Spleen (tissue), 11 donors: ENCODE data around the gene SLC27A2. TPM values are rescaled to one million over a fixed set of nuclear protein-coding genes. Genes with fewer than 3 reads are reported as not detected.

Experiments used
- DNase-seq: peaks from one replicate; pipeline ENCODE4 v3.0.0-alpha.2; 2020
- H3K27ac ChIP-seq, 8 donors: fragments of 200-600 bp; sonication (generic) in 7 of 8; 1 replicate in 4 of 8; 2 replicates in 4 of 8; pipeline versions ENCODE4 v1.5.0 to v1.8.0; 2016 to 2021; ENCODE audit warnings: inconsistent platforms in 4 of 8, mild to moderate bottlenecking in 4 of 8, moderate library complexity in 1 of 8
- H3K27me3 ChIP-seq, 7 donors: fragments of 200-600 bp; sonication (generic) in 6 of 7; replicated peaks in 1 of 7; 1 replicate in 4 of 7; 2 replicates in 3 of 7; pipeline versions ENCODE4 v1.5.0 to v1.8.0; 2016 to 2021; ENCODE audit warnings: inconsistent platforms in 3 of 7, mild to moderate bottlenecking in 1 of 7
- H3K36me3 ChIP-seq, 6 donors: fragments of 200-600 bp; sonication (generic) in 5 of 6; 1 replicate in 4 of 6; 2 replicates in 2 of 6; pipeline versions ENCODE4 v1.5.0 to v1.8.0; 2016 to 2021; ENCODE audit warnings: inconsistent platforms in 2 of 6
- H3K4me1 ChIP-seq, 6 donors: fragments of 200-600 bp; sonication (generic) in 5 of 6; 1 replicate in 3 of 6; 2 replicates in 3 of 6; pipeline versions ENCODE4 v1.5.0 to v1.8.0; 2016 to 2021; ENCODE audit warnings: inconsistent platforms in 3 of 6
- H3K4me3 ChIP-seq, 8 donors: fragments of 200-600 bp; sonication (generic) in 7 of 8; 1 replicate in 4 of 8; 2 replicates in 4 of 8; pipeline versions ENCODE4 v1.5.0 to v1.8.0; 2016 to 2021; ENCODE audit warnings: inconsistent platforms in 4 of 8, mild to moderate bottlenecking in 4 of 8, moderate library complexity in 2 of 8
- H3K9me3 ChIP-seq, 8 donors: fragments of 200-600 bp; sonication (generic) in 7 of 8; 1 replicate in 4 of 8; 2 replicates in 4 of 8; pipeline versions ENCODE4 v1.5.0 to v1.8.0; 2016 to 2021; ENCODE audit warnings: inconsistent platforms in 4 of 8
- CTCF ChIP-seq, 11 experiments: fragments of 200-600 bp in 7 of 11; fragments of 450-650 bp in 4 of 11; sonication (generic) in 4 of 11; IDR thresholded peaks in 8 of 11; conservative IDR thresholded peaks in 3 of 11; 1 replicate in 7 of 11; 2 replicates in 4 of 11; pipeline versions ENCODE4 v1.4.0 to v1.8.0; 2016 to 2021; ENCODE audit warnings: antibody characterized with exemption in 11 of 11, inconsistent platforms in 4 of 11, mild to moderate bottlenecking in 1 of 11
- POLR2A ChIP-seq, 3 donors: fragments of 450-650 bp; IDR thresholded peaks; one replicate each; pipeline ENCODE4 v1.5.1; 2017; ENCODE audit warnings: antibody characterized with exemption in 3 of 3, mild to moderate bottlenecking in 1 of 3
- POLR2AphosphoS5 ChIP-seq, 3 donors: sonication (generic); formaldehyde crosslinking; IDR thresholded peaks; one replicate each; pipeline ENCODE4 v1.5.1; 2017; ENCODE audit warnings: antibody characterized with exemption in 3 of 3
- WGBS, 5 donors: extraction: QIAGEN DNeasy Blood & Tissue Kit in 3 of 5; methylation state at CpG; one replicate each; pipeline versions ENCODE4 v1.1.5 to v1.1.7; 2013 to 2018; 5-methylcytosine and 5-hydroxymethylcytosine counted together
- intact Hi-C: fragments of 100-400 bp; cut with DNase I; formaldehyde crosslinking; loops from one replicate; pipeline ENCODE4 v1.15.0; 2023; ENCODE audit warnings: low total_unique reads
- polyA plus RNA-seq, 3 donors: library from polyadenylated mRNA; stranded (reverse); fragments of 200-250 nt; gene quantifications; one replicate each; pipeline ENCODE4 v1.2.1, GENCODE V29; 2013
- total RNA-seq, 7 donors: library from RNA; depleted of rRNA in 3 of 7; stranded (reverse); fragments of >200 nt in 3 of 7; fragmentation: NEBNext Ultra II Directional in 4 of 7; extraction: Animal tissue kit (Norgen Biotek cat#: 25700) in 4 of 7; gene quantifications; one replicate each; pipeline versions ENCODE4 v1.1.0 to v1.2.1, GENCODE V29; 2016 to 2021
- donor health status: healthy with polysubstance abuse.
- donor health status: DM: no; HTN: no; CAD: no; lungs with moderate emphysema.
- donor health status: DM: no; HTN: no; CAD: no.
- donor health status: Bipolar disorder and iron deficiency.
- donor health status: healthy.
- donor health status: DM: no; HTN: no; CAD: no.
- donor health status: DM: yes; HTN: yes; CAD: no.

Gene SLC27A2
- total and polyA plus RNA-seq, 10 donors: 0.15 to 1.3 (median 0.39) TPM; not detected in 1

- Histone ChIP-seq H3K27ac (peak overlapping the region in 6 of 8 donors; percentile 4 to 70 (median 24)), H3K36me3 (no peaks in the 10 kb centered on the region), H3K27me3 (no peaks in the 10 kb centered on the region), H3K4me3 (no peak overlapping the region), H3K9me3 (no peaks in the 10 kb centered on the region), H3K4me1 (peaks cover 0 to 48% (median 12%) of the 10 kb centered on the region in 6 donors)
- TF ChIP-seq CTCF (IDR thresholded peaks at IDR 0.05 in 8 of 11, conservative IDR thresholded peaks at IDR 0.05 in 3 of 11) (no peak), POLR2AphosphoS5 (IDR thresholded peaks at IDR 0.05) (no peak), POLR2A (IDR thresholded peaks at IDR 0.05) (no peak)
- WGBS, 5 donors: 57 to 87% (median 73%) methylated on average over 3 of the region's 3 CpGs
- intact Hi-C loops: no loop called here
- DNase-seq: no peak
Observed at GRCh38 chr15:50257924-50258323, 75.9 kb downstream of the SLC27A2 start.

GRCh38 chr15:50259276-50259675 lies 77.3 kb downstream of the SLC27A2 start:
- peaks cover 0 to 53% (median 14%) of the 10 kb centered on the region in 6 donors for H3K4me1 ChIP-seq
- no peaks in the 10 kb centered on the region for H3K27me3 ChIP-seq
- 57 to 79% (median 69%) methylated on average over 5 of the region's 5 CpGs for WGBS, 5 donors
- no peak overlapping the region for H3K4me3 ChIP-seq
- H3K9me3 ChIP-seq: no peaks in the 10 kb centered on the region
- DNase-seq: no peak
- peak overlapping the region in 1 of 8 donors; percentile 70 for H3K27ac ChIP-seq
- TF ChIP-seq POLR2A (IDR thresholded peaks at IDR 0.05): no peak
- no peak for TF ChIP-seq POLR2AphosphoS5 (IDR thresholded peaks at IDR 0.05)
- TF ChIP-seq CTCF (IDR thresholded peaks at IDR 0.05 in 8 of 11, conservative IDR thresholded peaks at IDR 0.05 in 3 of 11): no peak
- H3K36me3 ChIP-seq: no peaks in the 10 kb centered on the region
- intact Hi-C loops: no loop called here

GRCh38 chr15:50260969-50261496 lies 79.0 kb downstream of the SLC27A2 start:
- no peaks in the 10 kb centered on the region for H3K36me3 ChIP-seq
- intact Hi-C loops: no loop called here
- H3K27me3 ChIP-seq: peaks cover 0 to 6% (median 0%) of the 10 kb centered on the region in 7 donors
- TF ChIP-seq POLR2AphosphoS5 (IDR thresholded peaks at IDR 0.05): no peak
- no peak for TF ChIP-seq CTCF (IDR thresholded peaks at IDR 0.05 in 8 of 11, conservative IDR thresholded peaks at IDR 0.05 in 3 of 11)
- TF ChIP-seq POLR2A (IDR thresholded peaks at IDR 0.05): no peak
- H3K4me1 ChIP-seq: peaks cover 0 to 53% (median 14%) of the 10 kb centered on the region in 6 donors
- no peak for DNase-seq
- H3K4me3 ChIP-seq: no peak overlapping the region
- no peaks in the 10 kb centered on the region for H3K9me3 ChIP-seq
- H3K27ac ChIP-seq: no peak overlapping the region
- WGBS, 5 donors: 49 to 75% (median 63%) methylated on average over 2 of the region's 2 CpGs

GRCh38 chr15:50261981-50262380 lies 80.0 kb downstream of the SLC27A2 start:
- Histone ChIP-seq H3K4me3 (no peak overlapping the region), H3K36me3 (no peaks in the 10 kb centered on the region), H3K27ac (peak overlapping the region in 2 of 8 donors; percentile 3 to 38), H3K27me3 (peaks cover 0 to 6% (median 0%) of the 10 kb centered on the region in 7 donors), H3K9me3 (no peaks in the 10 kb centered on the region), H3K4me1 (peaks cover 0 to 53% (median 14%) of the 10 kb centered on the region in 6 donors)
- intact Hi-C loops: no loop called here
- DNase-seq: no peak
- WGBS, 5 donors: 85 to 97% (median 91%) methylated on average over 3 of the region's 3 CpGs
- no peak for TF ChIP-seq CTCF (IDR thresholded peaks at IDR 0.05 in 8 of 11, conservative IDR thresholded peaks at IDR 0.05 in 3 of 11)
- no peak for TF ChIP-seq POLR2AphosphoS5 (IDR thresholded peaks at IDR 0.05)
- no peak for TF ChIP-seq POLR2A (IDR thresholded peaks at IDR 0.05)
